CD4-positive, CD25-positive, alpha-beta regulatory T cell (primary cell): Measurements from ENCODE around the gene STPG4. TPM values are rescaled to one million over a fixed set of nuclear protein-coding genes. Genes with fewer than 3 reads are reported as not detected.
A peak's percentile ranks its signal among the peaks of the same experiment; 100 is the strongest.
"Not testable (repeated sequence)": the region's sequence is repeated elsewhere in the genome, so short reads cannot be mapped to it uniquely, and the experiment has no call there.

Source experiments
- ATAC-seq, 2 donors: fragments of 150-1000 bp; cut with Tn5 transposase; one replicate each; pipeline ENCODE4 v1.10.0; 2021; ENCODE audit warnings: low read depth in 2 of 2, moderate number of reproducible peaks in 2 of 2, moderate library complexity in 1 of 2
- DNase-seq, 3 donors: peaks; one replicate each; pipeline versions ENCODE4 v3.0.0 to v3.0.0-alpha.2; 2012 to 2022; ENCODE audit warnings: mixed read lengths in 1 of 3
- H3K27ac ChIP-seq: one replicate; pipeline ENCODE4 v1.7.0; 2013; ENCODE audit warnings: mild to moderate bottlenecking, low read length; ENCODE audit not compliant: insufficient read depth, poor library complexity, severe bottlenecking
- H3K27me3 ChIP-seq: one replicate; pipeline ENCODE4 v1.7.0; 2013; ENCODE audit warnings: low read length; ENCODE audit not compliant: control insufficient read depth, insufficient read depth
- H3K36me3 ChIP-seq: one replicate; pipeline ENCODE4 v1.7.0; 2013; ENCODE audit warnings: mild to moderate bottlenecking, low read length, moderate library complexity; ENCODE audit not compliant: control insufficient read depth, insufficient read depth
- H3K4me1 ChIP-seq: 2 replicates; pipeline ENCODE4 v1.7.0; 2013; ENCODE audit warnings: mild to moderate bottlenecking, low read length; ENCODE audit not compliant: insufficient read depth, control insufficient read depth, poor library complexity, severe bottlenecking
- H3K4me3 ChIP-seq: one replicate; pipeline ENCODE4 v1.7.0; 2013; ENCODE audit warnings: low read depth, mild to moderate bottlenecking, low read length, moderate library complexity
- H3K9me3 ChIP-seq, 2 experiments: 1 replicate in 1 of 2; 2 replicates in 1 of 2; pipeline ENCODE4 v1.7.0; 2013; ENCODE audit warnings: low read length in 2 of 2, mild to moderate bottlenecking in 1 of 2, moderate library complexity in 1 of 2; ENCODE audit not compliant: control insufficient read depth in 2 of 2
- H3K27ac Mint-ChIP-seq, 3 donors: one replicate each; pipeline ENCODE4 v1.8.0; 2020 to 2022; ENCODE audit warnings: mild to moderate bottlenecking in 3 of 3, mixed read lengths in 3 of 3, moderate library complexity in 2 of 3
- H3K27me3 Mint-ChIP-seq: one replicate; pipeline ENCODE4 v1.8.0; 2022; ENCODE audit warnings: mild to moderate bottlenecking, mixed read lengths
- H3K36me3 Mint-ChIP-seq: one replicate; pipeline ENCODE4 v1.8.0; 2020; ENCODE audit warnings: mixed read lengths
- H3K4me1 Mint-ChIP-seq, 4 donors: one replicate each; pipeline ENCODE4 v1.8.0; 2020 to 2022; ENCODE audit warnings: mixed read lengths in 4 of 4, mild to moderate bottlenecking in 1 of 4
- H3K4me3 Mint-ChIP-seq, 4 donors: one replicate each; pipeline ENCODE4 v1.8.0; 2020 to 2022; ENCODE audit warnings: mild to moderate bottlenecking in 4 of 4, mixed read lengths in 4 of 4, moderate library complexity in 3 of 4
- H3K9me3 Mint-ChIP-seq, 7 donors: one replicate each; pipeline ENCODE4 v1.8.0; 2020 to 2022; ENCODE audit warnings: mixed read lengths in 7 of 7, mild to moderate bottlenecking in 3 of 7, moderate library complexity in 2 of 7
- polyA plus RNA-seq, 4 donors: library from polyadenylated mRNA; unstranded; fragments of 300-500 nt; fragmentation: Illumina TruSeq; gene quantifications; one replicate each; pipeline ENCODE4 v1.2.3, GENCODE V29; 2021
- total RNA-seq: library from RNA; stranded (reverse); gene quantifications from one replicate; pipeline ENCODE4 v1.2.3, GENCODE V29; 2022

Gene STPG4
- total and polyA plus RNA-seq, 5 donors from 2014 or later, result 0.32 TPM; not detected in 4

DNA sequence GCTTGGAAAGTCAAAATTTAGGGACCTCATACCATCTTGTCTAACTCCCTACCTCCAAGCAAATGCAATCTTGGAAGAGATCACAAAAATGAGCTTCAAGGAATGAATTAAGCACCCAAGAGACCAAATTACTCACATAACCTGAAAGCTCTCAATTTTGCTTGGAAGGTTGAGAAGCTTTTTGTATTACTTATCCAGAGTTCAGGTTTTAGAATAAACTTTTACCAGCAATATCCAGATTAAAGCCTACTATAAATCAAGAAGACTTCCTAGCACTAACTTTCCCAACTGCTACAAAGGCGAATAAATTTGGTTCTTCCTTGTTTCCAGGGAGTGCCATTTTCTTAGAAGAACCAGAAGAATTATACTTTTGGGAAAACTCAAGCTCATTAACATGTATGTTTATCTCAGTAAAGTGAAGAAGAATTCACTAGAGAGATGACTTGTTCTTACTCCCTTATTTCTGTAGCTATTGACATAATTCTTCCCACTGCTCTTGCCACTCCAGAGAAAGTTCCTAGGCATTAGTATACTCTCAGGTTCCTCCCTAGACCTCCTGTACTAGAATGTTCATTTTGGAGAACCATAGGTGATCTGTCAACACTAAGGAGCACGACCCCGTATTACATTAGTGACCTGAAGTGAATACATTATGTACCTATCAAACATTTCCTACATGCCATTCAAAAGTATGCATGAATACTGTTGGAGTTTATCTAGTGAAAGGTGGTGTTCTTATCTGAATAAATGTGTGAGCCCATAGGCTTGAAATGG is 18.0 kb upstream of the STPG4 start:
- Mint-ChIP-seq H3K9me3 (no peaks in the 10 kb centered on the region), H3K27ac (peak overlapping the region; percentile 11 to 100 (median 60)), H3K4me1 (peaks cover 33 to 85% (median 70%) of the 10 kb centered on the region in 4 donors), H3K36me3 (peaks cover 21% of the 10 kb centered on the region), H3K4me3 (peak overlapping the region; percentile 97 to 99 (median 98)), H3K27me3 (peaks cover 26% of the 10 kb centered on the region)
- DNase-seq, result no peak
- peaks cover 23% of the 10 kb centered on the region for H3K36me3 ChIP-seq
- no peak for ATAC-seq
- peak overlapping the region; percentile 98 for H3K4me3 ChIP-seq
- H3K4me1 ChIP-seq, result peaks cover 55% of the 10 kb centered on the region
- H3K27ac ChIP-seq, result peak overlapping the region; percentile 100
- H3K27me3 ChIP-seq, result no peaks in the 10 kb centered on the region
- H3K9me3 ChIP-seq, result no peaks in the 10 kb centered on the region

DNA sequence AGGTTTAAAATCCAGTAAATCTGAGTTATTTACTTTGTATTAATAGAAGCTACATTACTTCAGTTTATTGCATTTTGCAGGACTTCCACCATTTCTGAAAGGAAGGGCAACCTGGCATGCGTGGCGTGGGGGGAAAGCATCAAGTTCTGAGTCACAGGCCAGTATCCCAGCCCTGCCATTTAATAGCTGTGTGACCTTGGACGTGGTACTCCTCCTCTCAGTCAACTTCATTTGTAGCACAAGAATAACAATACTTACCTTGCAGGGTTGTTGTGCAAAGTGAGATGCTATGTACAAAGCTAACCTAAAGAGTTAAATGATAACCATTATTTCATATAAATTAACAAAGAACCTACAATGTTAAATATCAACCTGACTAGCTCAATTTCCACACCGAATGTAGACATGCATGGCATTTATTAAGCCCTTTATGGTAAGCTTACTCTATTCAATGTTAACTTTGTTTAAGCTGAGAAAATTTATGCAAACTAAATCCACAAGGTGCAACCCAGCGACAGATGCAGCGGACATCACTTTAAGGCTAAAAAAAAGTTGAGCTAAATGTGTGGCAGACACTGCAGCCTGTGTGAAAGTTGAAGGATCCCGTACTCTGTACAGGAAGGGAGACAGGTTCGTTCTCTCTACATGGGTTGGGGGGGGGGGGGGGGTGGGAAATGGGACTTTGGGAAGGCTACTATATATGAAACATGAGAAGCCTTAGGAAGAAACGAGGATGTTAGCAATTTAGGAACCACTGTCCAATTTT is 17.2 kb upstream of the STPG4 start:
- Histone ChIP-seq H3K9me3 (no peaks in the 10 kb centered on the region), H3K27ac (peak overlapping the region; percentile 45), H3K4me3 (peak overlapping the region; percentile 98), H3K27me3 (no peaks in the 10 kb centered on the region), H3K4me1 (peaks cover 58% of the 10 kb centered on the region), H3K36me3 (peaks cover 28% of the 10 kb centered on the region)
- Mint-ChIP-seq H3K36me3 (peaks cover 21% of the 10 kb centered on the region), H3K4me1 (peaks cover 29 to 86% (median 66%) of the 10 kb centered on the region in 4 donors), H3K9me3 (no peaks in the 10 kb centered on the region), H3K27me3 (peaks cover 26% of the 10 kb centered on the region), H3K27ac (peak overlapping the region in 2 of 3 donors; percentile 42 to 75), H3K4me3 (peak overlapping the region; percentile 97 to 99 (median 98))
- no peak for DNase-seq
- no peak for ATAC-seq

DNA sequence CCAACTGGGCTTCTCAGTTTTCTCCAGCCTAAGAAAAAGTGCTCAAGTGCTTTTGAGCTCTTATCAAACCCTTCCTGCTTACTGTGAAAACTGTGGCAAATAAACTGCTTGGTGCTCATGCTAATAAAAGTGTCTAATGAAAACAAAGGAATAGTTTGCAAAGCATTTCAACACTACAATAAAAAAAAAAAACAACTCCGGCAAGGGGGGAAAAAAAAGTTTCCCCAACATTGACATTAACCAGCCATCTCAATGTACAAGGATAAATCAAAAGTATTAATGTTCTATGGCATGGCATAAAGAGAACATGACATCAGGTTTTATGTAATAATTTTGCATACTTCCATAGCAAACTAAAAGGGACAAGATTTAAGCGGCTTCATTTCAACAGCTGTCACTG is 14.7 kb upstream of the STPG4 start:
- Histone ChIP-seq H3K36me3 (peaks cover 39% of the 10 kb centered on the region), H3K27ac (no peak overlapping the region), H3K27me3 (no peaks in the 10 kb centered on the region), H3K4me1 (peaks cover 58% of the 10 kb centered on the region), H3K4me3 (no peak overlapping the region), H3K9me3 (no peaks in the 10 kb centered on the region)
- Mint-ChIP-seq H3K9me3 (no peaks in the 10 kb centered on the region), H3K27ac (peak overlapping the region; percentile 36 to 71 (median 60)), H3K27me3 (peaks cover 5% of the 10 kb centered on the region), H3K4me1 (peaks cover 31 to 81% (median 70%) of the 10 kb centered on the region in 4 donors), H3K36me3 (peaks cover 19% of the 10 kb centered on the region), H3K4me3 (peak overlapping the region; percentile 20 to 55 (median 36))
- ATAC-seq (no peak), DNase-seq (no peak)

DNA sequence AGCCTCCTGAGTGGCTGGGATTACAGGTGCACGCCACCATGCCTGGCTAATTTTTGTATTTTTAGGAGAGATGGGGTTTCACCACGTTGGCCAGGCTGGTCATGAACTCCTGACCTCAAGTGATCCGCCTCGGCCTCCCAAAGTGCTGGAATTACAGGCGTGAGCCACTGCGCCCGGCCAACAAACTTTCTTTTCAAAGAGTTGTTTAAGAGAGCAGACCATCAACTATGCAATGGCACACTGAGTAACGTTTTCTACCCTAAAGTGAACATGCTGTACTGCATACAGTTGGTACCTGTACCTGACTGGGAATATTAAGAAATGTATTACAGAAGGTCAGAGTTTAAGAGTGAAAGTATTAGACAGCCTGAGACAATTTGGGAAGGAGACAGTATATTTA is 13.8 kb upstream of the STPG4 start:
- not testable (repeated sequence) for H3K27me3 Mint-ChIP-seq, H3K4me3 ChIP-seq, H3K27ac ChIP-seq, ATAC-seq, H3K27me3 ChIP-seq, DNase-seq, H3K9me3 ChIP-seq, H3K9me3 Mint-ChIP-seq
- Mint-ChIP-seq H3K27ac (peak overlapping the region in 2 of 3 donors; percentile 37 to 43), H3K4me3 (peak overlapping the region in 2 of 4 donors; percentile 13 to 32), H3K4me1 (peaks cover 33 to 77% (median 67%) of the 10 kb centered on the region in 4 donors), H3K36me3 (peaks cover 20% of the 10 kb centered on the region)
- peaks cover 41% of the 10 kb centered on the region for H3K36me3 ChIP-seq
- peaks cover 50% of the 10 kb centered on the region for H3K4me1 ChIP-seq

DNA sequence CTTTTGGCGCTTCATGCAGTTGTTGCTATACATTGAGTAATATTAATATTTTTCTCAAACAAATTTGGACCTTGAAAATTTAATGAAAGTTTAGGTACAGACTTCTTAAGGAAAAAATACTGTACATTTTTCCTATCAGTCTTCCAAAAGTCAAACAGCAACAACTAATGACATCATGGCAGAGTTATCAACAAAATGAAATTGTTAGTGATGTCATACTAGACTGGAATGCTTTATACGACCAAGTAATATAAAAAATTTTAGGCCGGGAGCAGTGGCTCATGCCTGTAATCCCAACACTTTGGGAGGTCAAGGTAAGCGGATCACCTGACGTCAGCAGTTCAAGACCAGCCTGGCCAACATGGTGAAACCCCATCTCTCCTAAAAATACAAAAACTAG is 12.0 kb upstream of the STPG4 start:
- H3K36me3 Mint-ChIP-seq, result peaks cover 27% of the 10 kb centered on the region
- no peaks in the 10 kb centered on the region for H3K27me3 ChIP-seq
- H3K4me1 ChIP-seq, result peaks cover 33% of the 10 kb centered on the region
- peak overlapping the region; percentile 39 for H3K27ac ChIP-seq
- H3K4me3 ChIP-seq, result no peak overlapping the region
- no peaks in the 10 kb centered on the region for H3K9me3 Mint-ChIP-seq
- H3K27me3 Mint-ChIP-seq, result no peaks in the 10 kb centered on the region
- no peak overlapping the region for H3K27ac Mint-ChIP-seq
- no peak for ATAC-seq
- no peaks in the 10 kb centered on the region for H3K9me3 ChIP-seq
- H3K4me1 Mint-ChIP-seq, result peaks cover 30 to 74% (median 62%) of the 10 kb centered on the region in 4 donors
- DNase-seq, result no peak
- H3K4me3 Mint-ChIP-seq, result no peak overlapping the region
- peaks cover 55% of the 10 kb centered on the region for H3K36me3 ChIP-seq

DNA sequence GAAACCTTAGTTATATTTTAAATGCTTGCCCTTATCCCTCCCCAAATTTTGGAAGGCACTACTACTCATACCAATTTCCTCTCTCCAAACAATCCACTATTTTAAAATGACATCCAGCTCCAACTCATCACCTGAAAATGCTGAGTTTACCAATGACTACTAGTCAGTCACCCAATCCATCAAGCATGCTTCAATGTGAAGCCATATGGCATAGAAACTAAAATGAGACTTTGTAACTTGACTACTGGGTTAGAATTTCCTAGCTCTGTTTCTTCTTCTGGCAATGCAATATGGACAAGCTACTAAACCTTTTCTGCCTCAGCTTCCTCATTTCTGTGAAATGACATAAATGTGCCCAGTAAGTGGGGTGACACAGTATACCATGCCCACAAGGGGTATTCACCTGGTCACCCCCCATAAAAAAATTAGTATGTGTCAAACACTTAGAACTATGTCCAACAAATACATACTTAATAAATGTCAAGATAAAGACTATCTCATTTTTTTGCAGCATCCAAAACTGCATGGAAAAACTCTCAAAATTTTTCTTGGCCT is 10.0 kb upstream of the STPG4 start:
- peaks cover 69% of the 10 kb centered on the region for H3K36me3 ChIP-seq
- H3K27ac ChIP-seq, result no peak overlapping the region
- Mint-ChIP-seq H3K27me3 (no peaks in the 10 kb centered on the region), H3K4me1 (peaks cover 23 to 65% (median 50%) of the 10 kb centered on the region in 4 donors), H3K36me3 (peaks cover 42% of the 10 kb centered on the region), H3K9me3 (no peaks in the 10 kb centered on the region), H3K4me3 (no peak overlapping the region), H3K27ac (peak overlapping the region in 1 of 3 donors; percentile 36)
- DNase-seq, result no peak
- H3K4me3 ChIP-seq, result no peak overlapping the region
- ATAC-seq, result no peak
- H3K27me3 ChIP-seq, result no peaks in the 10 kb centered on the region
- H3K9me3 ChIP-seq, result no peaks in the 10 kb centered on the region
- peaks cover 12% of the 10 kb centered on the region for H3K4me1 ChIP-seq

DNA sequence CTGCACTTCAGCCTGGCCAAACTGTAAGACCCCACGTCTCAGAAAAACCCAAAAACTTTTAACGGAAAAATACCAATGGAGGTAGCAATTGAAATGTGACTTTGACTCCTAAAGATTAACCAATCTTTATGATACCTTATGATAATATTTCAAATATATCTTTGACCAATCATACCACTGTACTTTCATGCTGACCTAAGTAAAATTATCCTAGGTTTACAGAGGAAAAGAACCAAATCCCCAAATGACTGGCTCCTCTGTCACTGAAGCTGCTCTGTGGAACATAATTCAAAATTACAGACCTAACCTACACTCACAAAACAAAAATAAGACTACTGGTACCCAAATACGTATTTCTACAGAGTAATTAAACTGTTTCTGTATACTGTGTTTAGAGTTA is 7.7 kb upstream of the STPG4 start:
- H3K4me3 ChIP-seq, result no peak overlapping the region
- H3K36me3 ChIP-seq, result peaks cover 63% of the 10 kb centered on the region
- ATAC-seq (no peak), DNase-seq (no peak)
- H3K27ac ChIP-seq, result no peak overlapping the region
- H3K4me3 Mint-ChIP-seq, result no peak overlapping the region
- H3K27ac Mint-ChIP-seq, result peak overlapping the region in 2 of 3 donors; percentile 6 to 65
- no peaks in the 10 kb centered on the region for H3K27me3 ChIP-seq
- peaks cover 9% of the 10 kb centered on the region for H3K4me1 ChIP-seq
- H3K9me3 ChIP-seq, result no peaks in the 10 kb centered on the region
- H3K9me3 Mint-ChIP-seq, result no peaks in the 10 kb centered on the region
- H3K36me3 Mint-ChIP-seq, result peaks cover 53% of the 10 kb centered on the region
- H3K27me3 Mint-ChIP-seq, result no peaks in the 10 kb centered on the region
- H3K4me1 Mint-ChIP-seq, result peaks cover 19 to 48% (median 37%) of the 10 kb centered on the region in 4 donors
